ENCODE results near the gene CLEC1A.

The CLEC1A gene

DNA sequence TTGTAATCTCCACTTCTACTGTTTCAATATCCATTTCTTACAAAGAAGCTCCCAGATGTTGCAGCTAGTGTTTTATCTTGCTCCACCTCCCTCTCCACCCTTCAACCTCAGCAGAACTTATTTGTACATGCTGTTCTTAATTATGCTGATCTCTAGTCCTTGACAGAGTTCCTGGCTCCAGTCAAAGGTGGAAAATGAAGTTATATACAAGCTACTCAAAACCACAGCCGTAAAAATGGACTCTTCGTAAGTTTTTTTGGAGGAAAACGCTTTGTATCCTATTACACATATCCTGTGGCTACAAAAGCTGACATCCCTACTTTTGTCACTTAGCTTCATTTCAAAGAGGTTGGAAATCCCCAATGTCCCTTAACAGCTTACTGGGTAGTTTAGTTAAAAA is 1.3 kb downstream of the CLEC1A start:
- FAIRE-seq, result no peak

DNA sequence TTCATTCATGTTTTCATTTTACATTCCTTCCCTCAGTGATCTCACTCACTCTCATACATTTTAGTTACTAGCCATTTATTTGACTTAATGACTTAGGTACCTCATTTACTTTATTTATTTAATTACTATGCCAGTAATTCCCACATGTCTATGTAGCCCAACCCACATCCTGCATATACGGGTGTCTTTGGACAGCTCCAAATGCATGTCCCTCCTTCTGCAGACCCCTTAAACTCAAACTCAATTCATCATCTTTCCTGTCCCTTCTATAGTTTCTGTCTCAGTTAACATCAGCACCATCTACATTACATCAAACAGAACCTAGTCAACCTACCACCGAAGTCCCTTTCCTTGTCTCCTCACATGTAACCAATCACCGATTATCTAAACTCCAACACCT is 2.8 kb downstream of the CLEC1A start:
- no peak for FAIRE-seq

DNA sequence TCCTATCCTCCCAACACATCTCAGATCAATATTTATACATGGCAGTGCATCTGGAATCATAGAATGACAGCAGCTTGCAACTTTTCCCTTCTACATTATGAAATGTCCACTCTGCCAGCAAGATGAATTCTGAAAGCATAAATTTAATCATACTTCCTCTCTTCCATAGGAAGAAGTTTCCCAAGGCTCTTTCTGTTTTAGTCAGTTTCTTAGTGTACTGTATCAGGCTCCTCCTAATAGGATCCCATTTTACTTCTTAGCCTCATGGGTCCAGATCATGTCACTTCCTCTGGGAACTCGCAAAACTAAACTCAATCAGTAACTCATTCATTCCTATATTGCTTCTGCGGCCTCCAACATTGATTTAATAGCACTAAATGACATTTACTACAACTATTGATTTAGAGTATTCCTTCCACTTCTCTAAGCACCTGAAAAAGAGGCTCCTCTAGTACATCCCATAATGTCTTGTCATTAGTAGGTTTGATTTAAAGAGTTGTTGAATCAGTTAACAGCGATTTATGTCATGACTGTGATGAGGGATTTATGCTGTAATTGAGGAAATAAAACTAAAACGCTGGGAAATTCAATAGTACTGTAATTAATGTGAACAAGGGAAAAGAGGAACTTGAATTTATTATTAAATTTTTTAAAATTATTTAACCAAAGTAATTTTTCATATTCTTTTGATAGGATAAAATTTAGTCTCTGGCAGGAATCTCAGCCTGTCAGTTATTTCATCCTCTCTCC is 4.0 kb downstream of the CLEC1A start:
- no peak for FAIRE-seq

DNA sequence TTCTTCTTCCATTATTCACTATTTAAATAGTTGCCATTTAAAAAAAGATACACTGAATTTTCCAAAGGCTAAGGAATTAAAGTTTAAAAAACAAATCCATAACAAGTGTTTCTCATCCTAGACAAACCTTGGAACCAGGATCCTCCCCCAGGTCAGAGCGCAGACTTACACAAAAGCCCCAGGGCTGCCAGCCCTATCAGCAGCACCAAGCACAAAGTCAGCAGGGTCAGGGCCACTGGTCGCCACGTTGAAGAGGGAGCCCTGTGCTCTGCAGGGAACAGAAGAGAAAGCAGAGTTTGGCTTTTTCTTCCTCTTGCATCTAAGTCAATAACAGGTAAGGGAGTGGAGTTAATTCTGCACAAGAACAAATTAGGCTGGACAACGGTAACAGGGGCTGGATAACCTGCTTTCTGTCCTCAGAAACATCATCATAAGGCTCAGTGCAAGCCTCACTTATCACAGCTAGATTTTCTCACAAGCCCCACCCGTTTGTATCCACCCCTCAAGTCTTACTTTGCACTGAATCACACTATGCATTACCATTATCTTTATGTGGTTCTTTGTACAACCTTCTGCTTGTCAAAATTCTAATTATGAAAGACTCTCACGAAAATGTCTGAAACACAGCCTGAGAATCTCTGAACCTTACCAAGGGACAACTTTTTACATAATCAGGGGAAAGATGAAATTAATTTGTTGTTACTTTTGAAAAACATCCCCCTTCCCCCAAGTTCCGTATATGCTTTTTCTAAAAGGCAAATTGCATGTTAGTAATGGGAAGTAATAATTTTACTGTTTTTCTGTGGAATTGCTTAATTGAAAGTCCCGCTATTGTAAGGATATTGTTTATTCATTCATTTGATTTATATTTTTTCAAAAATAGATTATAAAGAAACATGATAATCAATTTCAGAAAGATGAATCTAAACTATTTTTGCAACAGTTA is 9.6 kb downstream of the CLEC1A start:
- FAIRE-seq, result no peak

DNA sequence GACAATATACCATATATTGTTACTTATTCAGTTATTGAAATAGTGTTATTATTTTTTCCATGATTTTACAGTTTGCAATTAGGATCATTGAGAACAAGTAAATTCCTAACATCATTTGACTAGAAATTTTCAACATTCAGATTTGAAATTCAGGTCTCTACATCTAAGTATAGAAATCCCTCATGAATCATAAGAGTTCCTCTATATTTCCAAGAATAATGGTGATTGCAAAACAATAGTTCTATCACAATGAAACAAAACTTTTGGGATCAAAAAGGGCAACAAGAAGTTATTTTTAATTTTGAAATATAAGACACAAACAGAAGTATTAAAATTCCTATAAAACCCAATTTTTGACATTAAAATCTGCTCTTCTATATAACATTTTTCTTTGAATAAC is 10.8 kb downstream of the CLEC1A start:
- FAIRE-seq, result no peak

DNA sequence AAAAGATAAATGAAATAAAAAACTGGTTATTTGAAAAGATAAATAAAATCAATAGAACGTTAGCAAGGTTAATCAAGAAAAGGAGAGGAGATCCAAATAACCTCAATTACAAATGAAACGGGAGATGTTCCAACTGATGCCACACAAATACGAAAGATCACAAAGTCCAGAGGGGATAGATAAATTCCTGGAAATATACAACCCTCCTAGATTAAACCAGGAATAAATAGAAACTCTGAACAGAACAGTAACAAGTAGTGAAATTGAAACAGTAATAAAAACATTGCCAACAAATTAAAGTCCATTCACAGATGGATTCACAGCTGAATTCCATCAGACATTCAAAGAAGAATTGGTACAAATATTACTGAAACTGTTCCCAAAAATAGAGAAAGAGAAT is 12.4 kb downstream of the CLEC1A start:
- FAIRE-seq, result no peak

DNA sequence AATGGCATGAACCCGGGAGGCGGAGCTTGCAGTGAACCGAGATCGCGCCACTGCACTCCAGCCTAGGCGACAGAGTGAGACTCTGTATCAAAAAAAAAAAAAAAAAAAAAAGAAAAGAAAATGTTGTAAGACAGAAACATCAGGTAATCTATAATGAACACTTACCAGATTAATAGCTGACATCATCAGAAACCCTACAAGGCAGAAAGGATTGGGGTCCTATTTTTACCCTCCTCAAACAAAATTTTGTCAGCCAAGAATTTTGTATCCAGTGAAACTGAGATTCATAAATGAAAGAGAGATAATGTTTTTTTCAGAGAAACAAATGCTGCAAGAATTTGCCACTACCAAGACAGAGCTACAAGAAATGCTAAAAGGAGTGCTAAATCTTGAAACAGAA is 14.1 kb downstream of the CLEC1A start:
- no peak for FAIRE-seq

DNA sequence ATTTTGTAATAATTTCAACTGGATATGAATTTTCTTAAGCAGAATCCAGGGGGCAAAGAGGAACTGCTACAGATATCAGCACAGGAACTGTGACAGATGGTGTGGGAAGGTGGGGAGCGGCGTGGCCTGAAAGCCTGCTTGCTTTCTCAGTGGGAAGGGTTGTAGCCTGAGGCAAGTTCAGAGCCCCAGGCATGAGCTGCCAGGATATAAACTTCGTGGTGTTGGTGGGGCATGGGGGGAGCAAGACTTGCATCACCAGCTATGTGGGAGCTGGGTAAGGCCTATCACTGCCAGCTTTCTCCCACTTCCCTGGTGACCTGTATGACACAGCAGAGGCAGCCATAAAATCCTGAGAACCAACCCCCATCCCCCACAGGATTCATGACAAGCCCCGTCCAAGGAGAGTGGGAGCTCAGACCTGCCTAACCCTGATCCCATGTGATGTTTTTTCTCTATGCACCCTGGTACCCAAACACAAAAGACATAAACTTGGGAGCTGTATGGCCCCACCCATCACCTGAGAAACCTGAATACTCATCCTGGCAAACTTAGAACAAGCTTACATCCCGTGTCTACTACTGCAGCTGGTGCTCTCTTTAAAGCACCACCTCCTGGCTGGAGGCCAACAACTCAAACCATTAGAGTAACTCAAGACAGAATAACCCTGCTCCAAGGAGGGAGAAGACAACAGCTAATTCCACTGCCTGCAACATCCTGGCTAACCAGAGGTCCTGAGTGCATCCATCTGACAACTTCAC is 16.5 kb downstream of the CLEC1A start:
- no peak for FAIRE-seq

DNA sequence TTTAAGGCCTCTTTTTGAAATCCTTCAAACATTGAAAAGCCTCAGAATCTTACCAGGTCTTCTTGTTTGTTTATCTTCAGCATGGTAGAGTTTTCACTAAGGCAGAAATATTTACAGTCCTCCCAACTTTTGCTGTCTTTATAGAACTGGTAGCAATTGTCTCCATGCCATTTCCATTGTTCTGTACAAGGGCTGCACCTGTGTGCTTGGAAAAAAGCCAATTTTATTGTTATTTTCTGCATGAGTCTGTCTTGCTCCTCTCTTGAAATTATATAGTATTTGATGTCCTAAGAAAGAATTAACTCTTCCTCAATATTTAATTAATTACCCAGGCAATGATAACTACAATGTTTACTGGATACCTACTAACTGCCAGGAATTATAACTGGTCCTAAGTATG is 23.3 kb downstream of the CLEC1A start:
- no peak for FAIRE-seq

DNA sequence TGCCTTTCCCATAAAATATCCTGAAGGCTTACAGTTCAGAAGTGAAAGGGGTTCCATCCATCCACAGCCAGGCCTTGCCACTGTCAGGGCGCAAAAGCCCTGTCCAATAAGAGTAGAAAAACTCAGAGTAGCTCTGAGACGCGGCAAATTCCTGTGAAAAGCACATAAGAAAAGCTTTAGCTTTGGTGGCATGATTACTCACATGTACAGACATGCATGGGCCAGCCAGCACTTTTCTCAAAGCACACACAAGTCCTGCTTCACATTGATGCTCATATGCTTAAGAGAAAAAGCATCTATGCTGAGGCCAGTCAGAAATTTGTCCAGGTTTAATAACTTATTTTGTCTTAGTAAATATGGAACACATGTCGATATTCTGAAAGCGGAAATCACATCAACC is 25.5 kb downstream of the CLEC1A start:
- no peak for FAIRE-seq

DNA sequence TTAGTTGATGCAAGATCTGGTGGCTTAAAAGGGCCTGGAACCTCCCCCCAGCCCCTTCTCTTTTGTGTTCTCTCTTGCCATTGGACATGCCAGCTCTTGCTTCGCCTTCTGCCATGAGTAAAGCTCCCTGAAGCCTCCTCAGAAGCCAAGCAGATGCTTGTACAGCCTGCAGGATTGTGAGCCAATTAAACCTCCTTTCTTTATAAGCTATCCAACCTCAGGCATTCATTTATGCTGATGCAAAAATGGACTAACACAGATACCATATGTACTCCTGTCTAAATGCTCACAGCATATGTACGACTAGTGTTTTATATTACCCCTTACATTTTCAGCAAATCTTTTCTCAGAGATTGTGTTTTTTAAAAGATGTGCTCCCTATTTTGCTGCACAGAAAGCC is 26.7 kb downstream of the CLEC1A start:
- FAIRE-seq, result no peak

DNA sequence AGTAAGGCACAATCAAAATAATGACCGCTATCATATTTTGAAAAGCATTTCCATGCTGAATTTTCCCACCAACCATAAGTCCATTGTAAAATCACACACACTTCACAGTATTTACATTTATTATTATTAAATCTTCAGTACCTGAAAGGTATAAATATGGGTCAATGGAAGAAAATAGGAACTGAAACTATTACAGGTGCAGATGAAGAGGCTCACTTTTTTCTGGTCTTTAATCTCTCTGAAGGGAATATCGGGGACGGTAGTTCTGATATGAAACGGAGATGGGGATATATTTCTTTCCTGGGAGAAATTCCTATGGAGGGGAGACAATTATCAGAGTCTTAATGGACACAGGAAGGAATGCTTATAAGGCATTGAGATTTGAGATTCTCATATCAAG is 28.4 kb downstream of the CLEC1A start:
- FAIRE-seq, result no peak

DNA sequence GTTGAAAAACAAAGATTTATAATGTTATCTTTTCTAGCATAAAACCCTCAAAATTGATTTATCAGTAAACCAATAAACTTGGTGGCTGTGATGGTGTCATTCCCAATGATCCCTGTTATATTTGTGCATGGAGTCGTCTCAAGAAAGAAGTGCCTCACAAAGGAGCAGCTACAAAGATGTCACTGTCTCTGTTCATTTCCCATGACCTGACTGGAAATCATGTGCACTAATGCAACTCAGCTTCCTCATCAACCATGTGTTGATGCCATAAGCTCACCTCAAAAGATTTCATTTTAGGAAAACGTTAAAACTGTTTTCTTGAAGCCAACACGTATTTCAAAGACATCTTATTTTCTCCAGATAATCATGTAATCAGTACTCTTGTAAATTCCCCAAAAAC is 28.8 kb downstream of the CLEC1A start:
- no peak for FAIRE-seq

DNA sequence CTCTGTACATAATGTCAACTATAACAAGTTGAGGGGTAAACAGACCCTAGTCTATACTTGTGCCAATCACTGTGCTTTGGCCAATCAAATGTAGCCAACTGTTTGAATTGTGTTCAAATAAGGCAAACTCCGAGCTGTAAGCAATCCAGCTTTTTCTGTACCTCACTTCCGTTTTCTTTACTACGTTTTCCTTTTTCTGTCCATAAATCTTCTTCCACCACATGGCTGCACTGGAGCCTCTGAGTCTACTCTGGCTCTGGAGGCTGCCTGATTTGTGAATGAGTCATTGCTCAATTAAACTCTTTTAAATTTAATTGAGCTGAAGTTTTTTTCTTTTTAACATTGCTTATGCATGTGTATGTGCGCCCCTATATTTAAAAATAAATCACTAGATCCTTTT is 29.7 kb downstream of the CLEC1A start:
- no peak for FAIRE-seq

DNA sequence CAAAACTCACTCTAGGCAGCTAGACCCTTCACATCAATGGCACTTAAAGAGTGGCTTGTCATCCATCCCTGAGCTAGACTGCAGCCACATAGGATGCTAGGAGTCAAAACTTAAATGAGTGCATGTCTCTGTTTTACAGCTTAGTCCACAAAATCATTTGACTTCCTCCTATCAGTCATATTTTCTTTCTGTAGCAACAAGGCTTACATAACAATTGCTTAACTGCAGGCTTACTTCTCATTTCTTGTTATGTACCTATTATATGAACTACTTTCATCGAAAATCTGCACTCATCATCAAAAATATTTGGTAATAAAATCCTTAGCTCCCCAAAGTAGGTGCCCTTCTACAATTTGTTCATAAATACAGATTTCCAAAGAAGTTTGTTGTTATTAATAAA is 30.1 kb downstream of the CLEC1A start:
- FAIRE-seq, result no peak

DNA sequence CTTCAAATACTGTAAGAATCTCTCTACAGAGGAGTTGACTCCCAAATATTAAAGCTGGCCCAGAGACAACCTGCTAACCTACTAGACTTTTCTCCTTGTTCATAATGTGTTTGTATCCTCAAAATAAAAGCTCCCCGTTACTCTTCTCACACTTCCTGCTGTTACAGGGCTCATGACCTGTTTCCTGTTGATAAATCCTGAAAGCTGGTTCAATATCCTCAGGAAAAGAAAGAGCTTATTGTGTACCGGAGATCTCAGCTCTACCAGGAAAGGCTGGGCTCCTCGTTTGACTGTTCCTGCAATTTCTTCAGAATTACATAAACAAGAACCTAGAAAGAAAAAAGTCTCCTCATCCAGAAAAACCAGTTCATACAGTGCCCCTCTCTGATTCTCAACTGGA is 30.8 kb downstream of the CLEC1A start:
- no peak for FAIRE-seq

DNA sequence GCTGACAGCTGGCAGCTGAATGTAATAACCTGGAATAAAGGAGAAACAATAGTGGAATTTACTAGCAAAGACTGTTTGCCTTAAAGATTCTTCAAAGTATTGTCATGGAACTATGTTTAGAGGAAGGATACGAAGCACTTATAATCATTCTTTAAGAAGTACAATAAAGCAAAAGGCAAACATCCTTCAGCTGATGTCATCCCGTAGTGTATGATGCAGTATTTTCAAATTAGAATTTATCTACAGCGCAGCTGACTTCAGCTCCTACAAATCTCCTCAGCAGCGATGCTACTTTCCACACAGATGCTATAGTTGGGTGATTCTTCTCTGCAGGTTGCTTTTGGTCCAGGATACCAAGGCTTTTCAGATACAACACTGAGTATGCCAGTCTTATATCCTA is 31.5 kb downstream of the CLEC1A start:
- FAIRE-seq, result no peak

DNA sequence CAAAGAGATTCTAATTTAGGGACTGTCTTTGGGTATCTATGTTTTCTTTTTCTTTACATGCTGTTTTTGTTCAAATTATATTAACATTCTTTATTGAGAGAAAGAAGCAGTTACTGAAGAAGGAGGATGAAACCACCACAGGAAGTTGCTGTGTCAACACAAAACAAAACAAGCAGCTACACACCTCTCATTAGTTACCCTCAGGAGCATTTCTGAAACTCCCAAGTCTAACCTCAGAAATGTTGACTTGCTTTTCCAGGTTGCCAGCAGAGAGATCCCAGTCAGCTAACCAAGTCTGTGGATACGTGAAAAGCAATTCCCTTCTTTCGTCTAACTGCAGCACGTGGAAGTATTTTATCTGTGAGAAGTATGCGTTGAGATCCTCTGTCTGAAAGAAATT is 33.5 kb downstream of the CLEC1A start:
- no peak for FAIRE-seq

DNA sequence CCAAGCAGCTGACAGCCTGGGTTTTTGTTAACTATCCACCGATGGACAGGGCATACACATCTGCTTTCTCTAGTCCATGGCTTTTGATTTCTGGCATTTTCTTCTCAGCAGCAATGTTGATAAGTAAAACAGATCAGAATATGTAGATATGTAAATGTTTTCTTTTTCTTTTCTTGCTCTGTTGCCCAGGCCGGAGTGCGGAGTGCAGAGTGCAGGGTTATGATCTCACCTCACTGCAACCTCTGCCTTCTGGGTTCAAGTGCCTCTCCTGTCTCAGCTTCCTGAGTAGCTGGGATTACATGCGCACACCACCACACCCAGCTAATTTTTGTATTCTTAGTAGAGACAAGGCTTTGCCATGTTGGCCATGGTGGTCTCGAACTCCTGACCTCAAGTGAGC is 40.4 kb downstream of the CLEC1A start:
- FAIRE-seq, result no peak

DNA sequence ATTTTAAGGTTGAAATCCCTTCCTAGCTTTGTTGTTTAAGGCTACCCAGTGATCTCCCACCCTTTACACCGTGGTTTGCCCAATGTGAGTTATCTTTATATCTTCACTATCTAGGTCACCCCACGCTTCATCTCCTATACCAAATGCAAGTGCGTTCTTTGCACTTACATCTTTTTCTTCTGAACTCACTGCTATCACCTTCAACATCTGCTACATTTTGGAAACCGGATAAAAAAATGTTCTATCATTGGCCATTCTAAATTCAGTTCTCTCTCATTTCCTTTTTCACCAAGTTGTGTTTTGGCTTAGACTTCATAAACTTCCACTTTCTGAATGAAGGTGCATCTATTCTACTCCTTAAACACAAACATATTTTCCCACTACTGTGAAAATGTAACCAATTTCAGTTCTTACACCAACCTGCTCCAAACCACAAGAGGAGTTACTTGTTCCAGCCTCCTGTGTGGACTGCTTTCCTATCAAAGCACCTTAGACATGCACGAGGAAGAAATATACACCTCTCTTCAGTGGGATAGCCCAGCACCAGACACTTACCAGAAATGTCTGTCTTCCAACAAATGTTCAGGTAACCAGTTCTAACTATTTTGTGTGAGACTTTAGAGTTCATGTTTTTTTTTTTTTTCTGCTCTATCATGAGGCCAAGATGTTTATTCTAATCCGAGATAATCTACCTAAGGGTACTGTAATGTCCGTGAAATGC is 46.4 kb downstream of the CLEC1A start:
- FAIRE-seq, result no peak

DNA sequence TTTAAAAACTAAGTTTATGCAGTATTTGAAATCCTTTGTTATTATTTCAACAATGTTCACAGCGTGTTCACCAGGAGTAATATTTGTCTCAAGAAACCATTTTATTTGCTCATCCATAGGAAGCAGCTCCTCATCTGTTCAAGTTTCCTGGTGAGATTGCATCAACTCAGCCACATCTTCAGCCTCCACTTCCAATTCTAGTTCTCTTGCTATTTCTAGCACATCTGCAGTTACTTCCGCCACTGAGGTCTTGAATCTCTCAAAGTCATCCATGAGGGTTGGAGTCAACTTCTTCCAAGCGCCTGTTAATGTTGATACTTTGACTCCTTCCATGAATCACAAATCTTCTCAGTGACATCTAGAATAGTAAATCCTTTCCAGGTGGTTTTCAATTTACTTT is 50.3 kb downstream of the CLEC1A start:
- FAIRE-seq, result no peak

DNA sequence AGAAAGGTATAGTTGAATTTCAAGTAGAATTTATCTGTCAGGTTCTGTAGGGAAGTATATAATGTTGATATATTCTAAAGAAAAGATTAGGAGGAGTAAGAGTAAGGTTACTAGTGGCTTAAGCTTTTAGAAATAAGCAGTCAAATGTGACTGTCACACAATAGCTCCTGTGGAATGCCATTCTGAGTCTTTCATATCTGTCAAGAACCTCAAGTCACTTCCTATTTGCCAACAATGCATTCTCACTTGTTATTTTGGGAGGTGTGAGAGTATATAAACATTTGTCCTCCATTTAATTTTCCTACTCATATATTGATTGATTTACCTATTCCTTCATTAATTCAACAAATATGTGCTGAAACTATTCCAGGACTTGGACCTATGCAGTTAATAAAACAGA is 56.6 kb downstream of the CLEC1A start:
- FAIRE-seq, result no peak

Data from islet of Langerhans (tissue), 1 donor.